22Rv1 (cell line): ENCODE results near the gene CHID1.

Experiments used
- H3K27ac ChIP-seq: fragments of 450-650 bp; 2 replicates; pipeline ENCODE4 v1.5.1; 2017
- CTCF ChIP-seq: fragments of 450-650 bp; IDR thresholded peaks from 2 replicates; pipeline ENCODE4 v1.5.1; 2017; ENCODE audit warnings: mild to moderate bottlenecking
- ZFX ChIP-seq: fragments of 450-650 bp; IDR thresholded peaks from 2 replicates; pipeline ENCODE4 v1.6.1; 2017; ENCODE audit warnings: antibody characterized with exemption, borderline replicate concordance

CHID1 gene

GRCh38 chr11:855330-855674 lies 55.3 kb downstream of the CHID1 start:
- H3K27ac ChIP-seq = no peak overlapping the region
- TF ChIP-seq CTCF (no peak), ZFX (no peak)

- no peak overlapping the region for H3K27ac ChIP-seq
- TF ChIP-seq CTCF = no peak
These were observed 55.8 kb downstream of the CHID1 start for GRCh38 chr11:854601-855329.

- no peak overlapping the region for H3K27ac ChIP-seq
- no peak for TF ChIP-seq ZFX
- no peak for TF ChIP-seq CTCF
These were observed 56.7 kb downstream of the CHID1 start for GRCh38 chr11:853682-854448.

GRCh38 chr11:852762-853161 lies 57.8 kb downstream of the CHID1 start:
- TF ChIP-seq CTCF (no peak), ZFX (no peak)
- H3K27ac ChIP-seq = no peak overlapping the region

- TF ChIP-seq ZFX (no peak), CTCF (no peak)
- no peak overlapping the region for H3K27ac ChIP-seq
These were observed 59.5 kb downstream of the CHID1 start for GRCh38 chr11:850775-851763.

GRCh38 chr11:849951-850774 lies 60.4 kb downstream of the CHID1 start:
- TF ChIP-seq CTCF (no peak), ZFX (no peak)
- no peak overlapping the region for H3K27ac ChIP-seq
